IMR-90 (cell line): ENCODE measurements around the gene NHLRC2. TPM values are rescaled to one million over a fixed set of nuclear protein-coding genes. Genes with fewer than 3 reads are reported as not detected.

Source experiments
- ATAC-seq: fragments of 200-7000 bp; cut with Tn5 transposase; 2 replicates; pipeline ENCODE4 v1.9.1; 2020; ENCODE audit warnings: low read depth, mild to moderate bottlenecking, moderate library complexity
- BruUV-seq: library from RNA; stranded (reverse); fragments of 400-500 nt; replicated peaks from 2 replicates; lab custom pipeline; 2021; lab: Mats Ljungman, UMichigan
- CTCF ChIA-PET: fragments of 300-600 bp; formaldehyde crosslinking; extraction: SDS; loops from one replicate; lab custom pipeline; 2021; ENCODE audit warnings: antibody characterized with exemption; lab: Yijun Ruan, JAX
- POLR2A ChIA-PET: fragments of 300-600 bp; sonication (Branson Sonifier 250); formaldehyde crosslinking; loops from one replicate; lab custom pipeline; 2022; ENCODE audit warnings: antibody characterized with exemption; ENCODE audit not compliant: unreplicated experiment; lab: Charles Lee
- DNase-seq: peaks from one replicate; pipeline ENCODE4 v3.0.0; 2013
- H2AFZ ChIP-seq: replicated peaks from 2 replicates; pipeline ENCODE3; 2013; ENCODE audit warnings: low read length, mild to moderate bottlenecking; ENCODE audit not compliant: poor library complexity
- H2AK5ac ChIP-seq: 2 replicates; pipeline ENCODE4 v1.6.1; 2013; ENCODE audit warnings: low read depth, low read length, inconsistent platforms
- H2AK9ac ChIP-seq: replicated peaks from 2 replicates; pipeline ENCODE3; 2013; ENCODE audit warnings: mild to moderate bottlenecking, low read depth, low read length, moderate library complexity; ENCODE audit not compliant: poor library complexity
- H2BK120ac ChIP-seq: 2 replicates; pipeline ENCODE4 v1.6.1; 2013; ENCODE audit warnings: low read depth, low read length, inconsistent platforms
- H2BK15ac ChIP-seq: 3 replicates; pipeline ENCODE4 v1.6.1; 2013; ENCODE audit warnings: low read depth, low read length, inconsistent platforms
- H2BK20ac ChIP-seq: 2 replicates; pipeline ENCODE4 v1.6.1; 2013; ENCODE audit warnings: low read depth, mild to moderate bottlenecking, inconsistent platforms, low read length, moderate library complexity
- H2BK5ac ChIP-seq: 2 replicates; pipeline ENCODE4 v1.6.1; 2013; ENCODE audit warnings: mild to moderate bottlenecking, low read depth, low read length, inconsistent platforms; ENCODE audit not compliant: poor library complexity, severe bottlenecking
- H3K14ac ChIP-seq: replicated peaks from 2 replicates; pipeline ENCODE4 v1.6.1; 2013; ENCODE audit warnings: low read depth, low read length, inconsistent platforms
- H3K18ac ChIP-seq: 2 replicates; pipeline ENCODE4 v1.6.1; 2013; ENCODE audit warnings: low read depth, low read length, control low read depth
- H3K23ac ChIP-seq: 2 replicates; pipeline ENCODE4 v1.6.1; 2013; ENCODE audit warnings: low read depth, low read length, inconsistent platforms
- H3K27ac ChIP-seq: 2 replicates; pipeline ENCODE4 v1.5.1; 2013; ENCODE audit warnings: mild to moderate bottlenecking, control low read depth, low read length; ENCODE audit not compliant: insufficient read depth
- H3K27me3 ChIP-seq: 2 replicates; pipeline ENCODE4 v1.6.1; 2013; ENCODE audit warnings: low read length; ENCODE audit not compliant: control insufficient read depth, insufficient read depth
- H3K36me3 ChIP-seq: 2 replicates; pipeline ENCODE4 v1.6.1; 2013; ENCODE audit warnings: low read length, mixed read lengths; ENCODE audit not compliant: control insufficient read depth, insufficient read depth
- H3K4ac ChIP-seq: 2 replicates; pipeline ENCODE4 v1.6.1; 2013; ENCODE audit warnings: low read depth, low read length, inconsistent platforms
- H3K4me1 ChIP-seq: 2 replicates; pipeline ENCODE4 v1.6.1; 2013; ENCODE audit warnings: low read length, mixed read lengths; ENCODE audit not compliant: control insufficient read depth, insufficient read depth
- H3K4me2 ChIP-seq: 2 replicates; pipeline ENCODE4 v1.6.1; 2013; ENCODE audit warnings: low read depth, mild to moderate bottlenecking, control low read depth, low read length, moderate library complexity
- H3K4me3 ChIP-seq: 2 replicates; pipeline ENCODE4 v1.5.1; 2013; ENCODE audit warnings: low read depth, mild to moderate bottlenecking, control low read depth, low read length, moderate library complexity; ENCODE audit not compliant: insufficient read depth
- H3K56ac ChIP-seq: 2 replicates; pipeline ENCODE4 v1.6.1; 2013; ENCODE audit warnings: low read length, inconsistent platforms; ENCODE audit not compliant: insufficient read depth; ENCODE audit errors: extremely low read depth
- H3K79me1 ChIP-seq, 2 experiments: 2 replicates each; pipeline ENCODE4 v1.6.1; 2013; ENCODE audit warnings: low read length in 2 of 2, inconsistent platforms in 1 of 2, low read depth in 1 of 2
- H3K9ac ChIP-seq: 2 replicates; pipeline ENCODE4 v1.6.1; 2013; ENCODE audit warnings: low read depth, low read length, control low read depth
- H3K9me1 ChIP-seq: 2 replicates; pipeline ENCODE4 v1.6.1; 2013; ENCODE audit warnings: low read length, inconsistent platforms; ENCODE audit not compliant: insufficient read depth
- H3K9me3 ChIP-seq: 2 replicates; pipeline ENCODE4 v1.6.1; 2013; ENCODE audit warnings: low read length; ENCODE audit not compliant: control insufficient read depth, insufficient read depth
- H4K20me1 ChIP-seq: 2 replicates; pipeline ENCODE4 v1.6.1; 2013; ENCODE audit warnings: low read length, inconsistent platforms; ENCODE audit not compliant: insufficient read depth
- H4K5ac ChIP-seq: 2 replicates; pipeline ENCODE4 v1.6.1; 2013; ENCODE audit warnings: mild to moderate bottlenecking, low read depth, low read length, control low read depth
- H4K8ac ChIP-seq, 2 experiments: 2 replicates each; pipeline ENCODE4 v1.6.1; 2013; ENCODE audit warnings: low read depth in 2 of 2, low read length in 2 of 2, control low read depth in 1 of 2, inconsistent platforms in 1 of 2
- H4K91ac ChIP-seq: 2 replicates; pipeline ENCODE4 v1.6.1; 2013; ENCODE audit warnings: low read depth, low read length, inconsistent platforms; ENCODE audit not compliant: insufficient read depth
- BHLHE40 ChIP-seq: fragments of 150-350 bp; IDR thresholded peaks from 2 replicates; pipeline ENCODE4 v1.6.1; 2016; ENCODE audit warnings: mild to moderate bottlenecking, low read depth, low read length
- CEBPB ChIP-seq: IDR thresholded peaks from 2 replicates; pipeline ENCODE4 v1.6.1; 2012; ENCODE audit warnings: low read depth, low read length, improper control_type of control experiment
- CHD1 ChIP-seq: IDR thresholded peaks from 2 replicates; pipeline ENCODE4 v1.6.1; 2012; ENCODE audit warnings: low read depth, low read length, improper control_type of control experiment
- FOS ChIP-seq: fragments of 150-350 bp; IDR thresholded peaks from 2 replicates; pipeline ENCODE4 v1.6.1; 2016; ENCODE audit warnings: low read depth, low read length
- MAFK ChIP-seq: IDR thresholded peaks from 2 replicates; pipeline ENCODE4 v1.6.1; 2012; ENCODE audit warnings: low read depth, low read length, improper control_type of control experiment
- MAZ ChIP-seq: IDR thresholded peaks from 2 replicates; pipeline ENCODE4 v1.6.1; 2012; ENCODE audit warnings: low read depth, mild to moderate bottlenecking, low read length, improper control_type of control experiment, moderate library complexity, borderline replicate concordance
- POLR2A ChIP-seq: IDR thresholded peaks from 2 replicates; pipeline ENCODE4 v1.6.1; 2012; ENCODE audit warnings: mild to moderate bottlenecking, low read depth, low read length
- RAD21 ChIP-seq: IDR thresholded peaks from 2 replicates; pipeline ENCODE4 v1.6.1; 2012; ENCODE audit warnings: low read length, improper control_type of control experiment
- RCOR1 ChIP-seq: IDR thresholded peaks from 2 replicates; pipeline ENCODE4 v1.6.1; 2012; ENCODE audit warnings: mild to moderate bottlenecking, low read length, improper control_type of control experiment; ENCODE audit not compliant: insufficient replicate concordance
- RFX5 ChIP-seq: IDR thresholded peaks from 2 replicates; pipeline ENCODE4 v1.8.0; 2012; ENCODE audit warnings: low read depth, mild to moderate bottlenecking, low read length, moderate library complexity
- SMC3 ChIP-seq: fragments of 150-350 bp; IDR thresholded peaks from 2 replicates; pipeline ENCODE4 v1.6.1; 2016; ENCODE audit warnings: low read depth, mild to moderate bottlenecking, antibody characterized with exemption, low read length, moderate library complexity
- WGBS, 2 experiments: methylation state at CpG; one replicate each; pipeline versions ENCODE4 v1.1.5 to v1.1.7; 2013; ENCODE audit warnings: missing lambda C conversion rate in 2 of 2; ENCODE audit not compliant: insufficient read length in 1 of 2; ENCODE audit errors: extremely low coverage in 2 of 2; 5-methylcytosine and 5-hydroxymethylcytosine counted together
- dilution Hi-C: fragments of 300-500 bp; cut with HindIII; formaldehyde crosslinking; loops from one replicate; pipeline ENCODE4 v1.14.3; 2018; ENCODE audit warnings: low sequenced_read_pairs; ENCODE audit not compliant: unreplicated experiment
- in situ Hi-C: fragments of 300-500 bp; cut with MboI; formaldehyde crosslinking; loops from 3 replicates; pipeline ENCODE4 v1.14.3; 2019; ENCODE audit warnings: low sequenced_read_pairs, inconsistent platforms, mixed read lengths
- intact Hi-C: fragments of 100-400 bp; cut with micrococcal nuclease; formaldehyde crosslinking; loops from 2 replicates; pipeline ENCODE4 v1.10.0; 2022
- polyA plus RNA-seq, 3 experiments: library from polyadenylated mRNA; depleted of rRNA; stranded (reverse); fragments of >200 nt; gene quantifications; 2 replicates each; pipeline ENCODE4 v1.2.3, GENCODE V29; 2012; ENCODE audit warnings: low replicate concordance in 1 of 3
- total RNA-seq: library from RNA; depleted of rRNA; stranded (reverse); fragments of >200 nt; gene quantifications from 2 replicates; pipeline ENCODE4 v1.2.3, GENCODE V29; 2012
- TF ChIP-seq, protein P1 (sequence below): fragments of 150-350 bp; IDR thresholded peaks from 2 replicates; pipeline ENCODE4 v1.6.1; 2016; ENCODE audit warnings: low read depth, mild to moderate bottlenecking, low read length, moderate library complexity, borderline replicate concordance
- TF ChIP-seq, protein P2 (sequence below): fragments of 150-350 bp; IDR thresholded peaks from 2 replicates; pipeline ENCODE4 v1.6.1; 2017; ENCODE audit warnings: mild to moderate bottlenecking, antibody characterized with exemption, low read length, low read depth
- TF ChIP-seq, protein P3 (sequence below): conservative IDR thresholded peaks from 2 replicates; pipeline ENCODE4 v1.5.1; 2012; ENCODE audit warnings: mild to moderate bottlenecking, low read depth, low read length, improper control_type of control experiment

The NHLRC2 gene
- total and polyA plus RNA-seq, 2 of the 4 experiments (the other 2 are of a cell fraction), result 3.0 to 11.8 TPM

DNA sequence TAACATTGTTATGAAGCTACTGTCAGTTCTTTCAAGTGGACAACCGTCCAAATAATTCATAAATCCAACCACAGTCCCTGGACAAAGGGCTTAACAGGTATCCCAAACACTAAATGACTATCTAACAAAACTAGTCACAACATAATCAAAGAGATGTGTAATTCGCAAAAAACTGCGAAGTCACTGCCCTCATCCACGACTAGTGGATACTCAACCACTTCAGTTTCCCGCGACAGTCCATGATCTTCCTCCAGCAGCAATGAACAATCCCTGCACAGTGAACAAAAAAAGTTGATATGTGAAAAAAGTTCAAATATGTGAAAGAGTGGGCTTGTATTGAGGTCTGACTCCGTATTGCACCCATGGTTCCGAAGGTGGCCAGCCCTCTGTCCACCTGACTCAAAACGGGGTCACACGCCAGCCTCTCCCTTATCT lies 866 bp upstream of the NHLRC2 start:
- intact Hi-C loops (loop anchor here (1.0 to 2.0 kb wide), 2 partner anchors 54 to 145 kb away; no protein-coding TSS in a partner anchor), dilution Hi-C loops (no loop called here)

More for the DNA sequence above, 866 bp upstream of the NHLRC2 start:
- Histone ChIP-seq H3K9ac (peak overlapping the region; percentile 98), H3K14ac (no peak overlapping the region), H2AFZ (peak overlapping the region; percentile 100), H2BK5ac (no peak overlapping the region), H4K91ac (no peak overlapping the region), H3K36me3 (no peaks in the 10 kb centered on the region), H2BK20ac (no peak overlapping the region), H4K20me1 (no peaks in the 10 kb centered on the region), H4K8ac (peak overlapping the region; percentile 99), H3K4ac (no peak overlapping the region), H2BK15ac (no peak overlapping the region), H3K9me1 (no peaks in the 10 kb centered on the region), H2AK9ac (no peak overlapping the region), H3K79me1 (peaks cover 13 to 23% of the 10 kb centered on the region in 2 experiments), H2BK120ac (no peak overlapping the region), H3K9me3 (no peaks in the 10 kb centered on the region), H3K4me1 (peaks cover 2% of the 10 kb centered on the region; the same call in 1 of the 2 replicates), H3K4me2 (peak overlapping the region; percentile 90), H3K27me3 (no peaks in the 10 kb centered on the region), H3K18ac (no peak overlapping the region), H3K56ac (0 out of 2 replicates have a peak overlapping the region, but pooled peaks have one; percentile 0), H3K4me3 (peak overlapping the region; percentile 92), H2AK5ac (no peak overlapping the region), H3K27ac (peak overlapping the region; percentile 91; the same call in 1 of the 2 replicates), H3K23ac (no peak overlapping the region), H4K5ac (peak overlapping the region; percentile 43)
- WGBS, 2 experiments, result 7% methylated on average over 4 of the region's 10 CpGs; no CpG with 5 or more reads in 1 of the 2 experiments
- no peak for ATAC-seq
- peak; percentile 6 for DNase-seq
- BruUV-seq, result no TSS peak
- in situ Hi-C loops, result no loop called here
- ChIA-PET CTCF (no interaction called here), POLR2A (no interaction called here)
- TF ChIP-seq RCOR1 (no peak), RFX5 (no peak), MAFK (no peak), POLR2A (no peak), SMC3 (no peak), MAZ (no peak), BHLHE40 (no peak), CHD1 (no peak), CEBPB (no peak), RAD21 (no peak), FOS (no peak)
- TF ChIP-seq, protein P1, sequence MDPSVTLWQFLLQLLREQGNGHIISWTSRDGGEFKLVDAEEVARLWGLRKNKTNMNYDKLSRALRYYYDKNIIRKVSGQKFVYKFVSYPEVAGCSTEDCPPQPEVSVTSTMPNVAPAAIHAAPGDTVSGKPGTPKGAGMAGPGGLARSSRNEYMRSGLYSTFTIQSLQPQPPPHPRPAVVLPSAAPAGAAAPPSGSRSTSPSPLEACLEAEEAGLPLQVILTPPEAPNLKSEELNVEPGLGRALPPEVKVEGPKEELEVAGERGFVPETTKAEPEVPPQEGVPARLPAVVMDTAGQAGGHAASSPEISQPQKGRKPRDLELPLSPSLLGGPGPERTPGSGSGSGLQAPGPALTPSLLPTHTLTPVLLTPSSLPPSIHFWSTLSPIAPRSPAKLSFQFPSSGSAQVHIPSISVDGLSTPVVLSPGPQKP, result no peak
- TF ChIP-seq, protein P2, sequence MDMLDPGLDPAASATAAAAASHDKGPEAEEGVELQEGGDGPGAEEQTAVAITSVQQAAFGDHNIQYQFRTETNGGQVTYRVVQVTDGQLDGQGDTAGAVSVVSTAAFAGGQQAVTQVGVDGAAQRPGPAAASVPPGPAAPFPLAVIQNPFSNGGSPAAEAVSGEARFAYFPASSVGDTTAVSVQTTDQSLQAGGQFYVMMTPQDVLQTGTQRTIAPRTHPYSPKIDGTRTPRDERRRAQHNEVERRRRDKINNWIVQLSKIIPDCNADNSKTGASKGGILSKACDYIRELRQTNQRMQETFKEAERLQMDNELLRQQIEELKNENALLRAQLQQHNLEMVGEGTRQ, result no peak
- TF ChIP-seq, protein P3, sequence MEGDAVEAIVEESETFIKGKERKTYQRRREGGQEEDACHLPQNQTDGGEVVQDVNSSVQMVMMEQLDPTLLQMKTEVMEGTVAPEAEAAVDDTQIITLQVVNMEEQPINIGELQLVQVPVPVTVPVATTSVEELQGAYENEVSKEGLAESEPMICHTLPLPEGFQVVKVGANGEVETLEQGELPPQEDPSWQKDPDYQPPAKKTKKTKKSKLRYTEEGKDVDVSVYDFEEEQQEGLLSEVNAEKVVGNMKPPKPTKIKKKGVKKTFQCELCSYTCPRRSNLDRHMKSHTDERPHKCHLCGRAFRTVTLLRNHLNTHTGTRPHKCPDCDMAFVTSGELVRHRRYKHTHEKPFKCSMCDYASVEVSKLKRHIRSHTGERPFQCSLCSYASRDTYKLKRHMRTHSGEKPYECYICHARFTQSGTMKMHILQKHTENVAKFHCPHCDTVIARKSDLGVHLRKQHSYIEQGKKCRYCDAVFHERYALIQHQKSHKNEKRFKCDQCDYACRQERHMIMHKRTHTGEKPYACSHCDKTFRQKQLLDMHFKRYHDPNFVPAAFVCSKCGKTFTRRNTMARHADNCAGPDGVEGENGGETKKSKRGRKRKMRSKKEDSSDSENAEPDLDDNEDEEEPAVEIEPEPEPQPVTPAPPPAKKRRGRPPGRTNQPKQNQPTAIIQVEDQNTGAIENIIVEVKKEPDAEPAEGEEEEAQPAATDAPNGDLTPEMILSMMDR, result no peak
